HG03432 (cell line): ENCODE measurements around the gene ELK4.

ENCODE experiments used
- ATAC-seq: cut with Tn5 transposase; IDR thresholded peaks from one replicate; pipeline ENCODE4 v1.9.1; 2021; ENCODE audit warnings: mild to moderate bottlenecking, moderate library complexity; ENCODE audit not compliant: unreplicated experiment

Gene ELK4

DNA sequence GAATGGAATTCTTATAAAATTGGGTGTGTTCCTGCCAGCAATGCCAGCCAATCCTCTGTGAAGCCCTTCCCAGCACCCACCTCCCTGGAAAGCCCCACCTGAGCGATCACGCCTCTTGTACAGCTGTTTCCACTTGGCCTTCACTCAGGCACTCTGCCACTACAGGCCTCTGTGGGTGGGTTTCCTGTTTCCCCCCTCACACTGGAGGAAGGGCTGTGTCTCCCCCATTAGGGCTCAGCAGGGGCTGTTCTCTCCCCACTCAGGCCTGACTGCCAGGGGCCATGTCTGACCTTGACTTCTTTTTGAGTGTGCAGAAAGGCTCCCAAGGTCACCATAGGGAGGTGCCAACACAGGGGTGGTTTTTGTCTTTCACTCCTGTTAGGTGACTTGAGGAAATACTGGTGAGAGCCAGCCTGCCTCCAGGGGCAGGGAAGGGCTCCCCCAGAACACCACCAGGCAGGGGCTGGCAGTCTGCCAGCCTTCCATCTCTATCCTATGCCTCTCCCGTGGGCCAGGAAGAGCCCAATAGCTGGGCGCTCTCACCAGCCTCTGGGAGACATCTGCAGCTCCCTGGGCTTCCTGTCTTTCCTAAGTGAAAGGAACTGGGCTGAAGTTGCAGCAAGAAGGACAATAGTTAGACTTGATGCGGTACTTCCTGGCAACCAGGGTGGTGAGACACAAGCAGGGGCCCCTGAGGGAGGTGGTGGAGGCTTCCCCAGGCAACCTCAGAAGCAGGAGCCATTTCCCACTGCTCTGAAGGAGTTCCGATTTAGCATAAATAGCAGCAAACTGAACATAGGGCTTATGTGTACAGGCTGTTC is 49.1 kb downstream of the ELK4 start:
- no peak for ATAC-seq

- no peak for ATAC-seq
Observed at GRCh38 chr1:205582046-205582445, 49.8 kb downstream of the ELK4 start.

GRCh38 chr1:205581321-205581980 is 50.4 kb downstream of the ELK4 start:
- no peak for ATAC-seq

DNA sequence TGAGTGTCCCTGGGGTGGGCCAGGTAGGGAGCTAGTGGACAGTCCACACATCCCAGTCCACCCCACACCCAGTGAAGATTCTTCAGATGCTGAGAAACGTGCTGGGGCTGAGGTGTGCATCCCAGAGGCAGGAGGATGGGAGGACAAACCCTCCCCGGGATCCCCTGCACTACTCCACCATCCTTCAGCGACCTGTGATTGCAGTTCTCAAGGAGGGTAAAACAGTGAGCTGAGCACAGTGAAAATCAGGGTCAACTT is 51.0 kb downstream of the ELK4 start:
- no peak for ATAC-seq

- ATAC-seq, result no peak
Observed at GRCh38 chr1:205580140-205580922, 51.5 kb downstream of the ELK4 start.

GRCh38 chr1:205579711-205580110 is 52.1 kb downstream of the ELK4 start:
- no peak for ATAC-seq

DNA sequence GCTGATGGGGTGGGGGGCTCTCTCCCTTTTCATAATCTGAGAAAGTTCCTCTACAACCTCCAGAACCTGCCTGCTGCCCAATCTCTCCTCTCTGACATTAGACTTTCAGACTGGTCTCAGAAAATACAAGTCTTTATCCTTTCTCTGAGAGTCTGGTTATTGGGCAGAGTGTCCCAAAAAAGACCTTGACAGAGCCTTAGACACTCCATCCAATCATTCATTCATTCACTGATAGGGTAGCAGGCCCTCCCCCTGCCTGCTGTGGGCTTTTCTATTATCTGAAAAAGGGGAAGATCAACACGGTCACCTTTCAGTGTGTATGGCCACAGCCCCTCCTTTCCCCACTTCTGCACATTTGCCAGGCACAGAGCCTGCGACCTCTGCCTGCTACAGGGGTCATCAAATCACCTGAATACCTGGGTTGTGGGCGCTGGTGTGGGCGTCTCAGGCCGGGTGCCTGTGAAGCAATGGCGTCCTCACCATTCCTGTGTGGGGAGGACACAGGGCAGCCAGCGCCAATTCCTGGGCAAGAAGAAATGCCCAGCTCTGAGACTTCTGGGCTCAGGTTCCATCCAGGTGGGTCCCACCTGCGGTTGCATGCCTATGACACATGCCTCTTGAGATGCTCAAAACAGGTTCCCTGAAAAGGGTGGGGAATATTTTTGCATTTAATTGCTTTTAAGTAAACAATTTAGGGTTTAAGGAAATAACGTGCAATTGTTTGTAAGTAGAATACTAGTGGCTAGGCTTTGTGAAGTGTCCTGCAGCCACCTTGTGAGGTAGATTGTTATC is 52.8 kb downstream of the ELK4 start:
- no peak for ATAC-seq

DNA sequence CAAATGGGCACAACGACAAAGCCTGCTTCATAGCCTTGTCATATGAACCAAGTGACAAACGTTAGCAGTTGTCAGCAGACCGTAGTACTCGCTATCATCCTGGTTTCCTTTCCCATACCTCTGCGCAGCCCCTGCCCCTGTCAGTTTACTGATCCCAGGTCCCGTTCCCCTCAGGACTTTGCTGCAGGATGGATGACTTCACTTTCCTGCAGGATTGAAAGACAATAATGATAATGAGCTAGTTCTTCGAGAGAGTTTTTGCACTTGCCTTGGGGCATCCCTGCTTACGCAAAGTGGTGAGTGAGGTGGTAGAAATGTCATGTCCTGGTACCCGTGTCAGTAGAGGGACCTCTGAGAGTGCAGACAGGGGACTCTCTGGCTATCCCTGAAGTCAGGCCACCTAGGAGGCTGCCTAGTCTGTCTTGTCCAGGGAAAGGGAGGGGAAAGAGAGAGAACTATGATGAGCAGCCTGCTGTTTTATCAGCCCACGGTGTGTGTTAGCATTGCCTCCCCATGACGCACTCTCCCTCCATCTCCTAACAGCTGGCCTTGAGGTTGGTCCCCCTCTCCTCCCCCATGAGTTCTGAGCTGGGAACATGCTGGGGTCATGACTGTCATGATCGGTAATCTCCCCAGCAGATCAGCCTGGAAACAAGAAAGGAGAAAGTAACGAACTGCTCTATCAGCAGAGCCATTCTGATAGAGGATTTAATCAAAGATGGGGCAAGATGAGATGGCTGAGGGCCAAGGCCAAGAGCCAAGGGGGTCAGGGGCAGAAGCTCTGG is 53.7 kb downstream of the ELK4 start:
- ATAC-seq, result no peak

DNA sequence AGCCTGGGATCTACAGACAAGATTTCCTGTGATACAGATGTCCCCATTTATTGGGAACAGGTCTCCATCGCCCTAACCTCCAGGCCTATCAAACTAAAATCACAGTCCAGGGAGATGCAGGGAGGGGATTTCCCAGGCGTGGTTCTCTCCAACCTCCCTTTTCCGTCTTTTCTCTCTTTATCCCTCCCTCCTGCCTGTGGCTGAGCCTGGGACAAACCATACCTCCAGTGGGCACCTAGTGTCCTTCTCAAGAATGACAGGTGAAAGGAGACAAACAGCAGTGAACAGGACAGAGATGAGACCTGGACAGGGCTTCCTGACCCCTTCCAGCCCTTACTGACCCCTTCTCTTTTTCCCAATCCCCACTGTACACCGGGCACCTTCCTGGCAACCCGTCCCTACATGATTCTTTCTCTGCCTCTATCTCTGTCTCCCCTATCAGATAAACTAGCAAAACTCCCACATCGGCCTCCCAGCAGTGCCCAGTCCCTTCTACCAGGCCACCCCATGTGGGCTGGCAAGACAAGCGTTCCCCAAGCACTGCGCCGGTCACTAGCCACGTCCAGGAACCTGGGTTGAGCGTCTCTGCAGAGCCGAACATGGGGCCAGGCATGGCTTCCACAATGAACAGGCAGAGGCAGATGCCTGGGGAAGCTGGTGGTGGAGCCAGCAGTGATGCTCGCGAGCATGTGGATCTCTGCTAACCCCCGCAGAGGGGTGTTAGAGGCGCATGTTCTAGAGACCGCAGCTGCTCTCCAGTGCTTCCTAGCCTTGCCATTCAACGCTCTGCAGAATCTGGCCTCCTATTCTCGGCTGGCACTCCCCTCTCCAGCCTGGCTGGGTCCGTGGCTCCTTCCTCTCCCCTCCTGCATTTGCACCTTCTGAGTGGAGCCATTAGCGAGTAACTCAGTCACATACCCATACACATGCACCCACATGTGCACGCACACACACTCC is 54.7 kb downstream of the ELK4 start:
- ATAC-seq, result no peak

DNA sequence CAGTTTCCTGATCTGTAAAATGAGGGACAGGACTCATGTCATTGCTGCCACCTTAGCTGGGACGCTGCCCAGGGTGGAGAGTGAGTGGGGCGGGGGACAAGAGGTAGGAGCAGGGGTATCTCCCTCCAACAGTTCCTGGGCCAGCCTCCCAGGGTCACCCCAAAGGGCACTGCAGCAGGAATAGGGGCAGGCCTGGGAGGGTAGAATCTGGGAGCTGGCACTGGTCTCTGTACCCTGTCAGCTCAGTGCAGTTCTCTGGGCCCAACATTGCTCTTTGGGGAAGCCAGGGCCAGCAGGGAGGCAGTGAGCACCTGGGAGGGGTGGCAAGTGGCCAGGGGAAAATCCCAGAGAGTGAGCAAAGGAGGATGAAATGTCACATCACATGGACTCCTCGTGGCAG is 55.8 kb downstream of the ELK4 start:
- no peak for ATAC-seq

DNA sequence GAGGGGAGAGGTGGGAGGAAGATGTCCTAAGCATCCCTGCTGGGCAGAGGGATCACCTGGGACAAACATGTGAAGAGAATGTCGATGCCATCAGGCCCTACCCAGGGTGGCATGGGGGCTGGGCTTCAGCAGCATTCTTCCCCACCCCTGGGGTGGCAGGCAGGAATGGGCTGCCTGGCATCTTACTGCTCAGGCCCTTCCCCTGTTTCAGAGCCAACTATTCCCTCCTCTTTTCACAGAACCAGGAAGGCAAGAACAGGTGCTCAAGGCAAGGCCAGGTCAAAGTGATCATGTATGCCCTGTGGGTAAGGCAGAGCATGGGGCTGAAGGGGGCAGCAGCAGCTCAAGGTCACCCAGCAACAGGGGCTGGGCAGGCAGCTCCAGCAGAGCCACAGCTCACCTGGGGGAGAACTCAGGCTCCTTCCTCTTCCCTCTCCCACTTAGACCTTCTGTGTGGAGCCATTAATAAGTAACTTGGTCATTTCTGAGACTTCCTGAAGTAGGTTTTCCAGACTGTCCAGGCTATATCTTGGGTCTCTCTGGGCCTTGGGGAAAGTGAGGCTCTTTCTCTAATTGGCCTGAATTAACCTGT is 56.4 kb downstream of the ELK4 start:
- no peak for ATAC-seq

GRCh38 chr1:205572421-205572820 is 59.4 kb downstream of the ELK4 start:
- ATAC-seq, result no peak

DNA sequence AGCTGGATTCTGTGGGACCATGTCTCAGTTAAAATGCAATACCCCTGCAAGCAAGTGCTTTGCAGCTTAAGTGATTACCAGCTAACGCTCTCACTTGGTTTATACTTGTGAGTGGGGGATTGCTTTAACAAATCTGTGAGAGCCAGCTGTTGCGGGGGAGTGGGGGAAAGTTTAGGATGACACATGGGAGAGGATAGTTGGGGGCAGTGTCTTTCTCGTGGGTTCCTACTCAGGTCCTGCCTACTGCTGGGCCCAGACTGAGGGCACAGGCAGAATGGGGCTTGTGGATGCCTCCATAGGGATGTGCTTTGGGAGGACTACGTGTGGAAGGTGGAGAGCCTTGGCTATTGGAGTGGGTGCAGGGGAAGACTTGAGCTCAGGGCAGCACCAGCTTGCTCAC is 60.1 kb downstream of the ELK4 start:
- ATAC-seq, result no peak

GRCh38 chr1:205570796-205571537 is 60.8 kb downstream of the ELK4 start:
- no peak for ATAC-seq

- no peak for ATAC-seq
Observed at GRCh38 chr1:205570173-205570501, 61.7 kb downstream of the ELK4 start.

DNA sequence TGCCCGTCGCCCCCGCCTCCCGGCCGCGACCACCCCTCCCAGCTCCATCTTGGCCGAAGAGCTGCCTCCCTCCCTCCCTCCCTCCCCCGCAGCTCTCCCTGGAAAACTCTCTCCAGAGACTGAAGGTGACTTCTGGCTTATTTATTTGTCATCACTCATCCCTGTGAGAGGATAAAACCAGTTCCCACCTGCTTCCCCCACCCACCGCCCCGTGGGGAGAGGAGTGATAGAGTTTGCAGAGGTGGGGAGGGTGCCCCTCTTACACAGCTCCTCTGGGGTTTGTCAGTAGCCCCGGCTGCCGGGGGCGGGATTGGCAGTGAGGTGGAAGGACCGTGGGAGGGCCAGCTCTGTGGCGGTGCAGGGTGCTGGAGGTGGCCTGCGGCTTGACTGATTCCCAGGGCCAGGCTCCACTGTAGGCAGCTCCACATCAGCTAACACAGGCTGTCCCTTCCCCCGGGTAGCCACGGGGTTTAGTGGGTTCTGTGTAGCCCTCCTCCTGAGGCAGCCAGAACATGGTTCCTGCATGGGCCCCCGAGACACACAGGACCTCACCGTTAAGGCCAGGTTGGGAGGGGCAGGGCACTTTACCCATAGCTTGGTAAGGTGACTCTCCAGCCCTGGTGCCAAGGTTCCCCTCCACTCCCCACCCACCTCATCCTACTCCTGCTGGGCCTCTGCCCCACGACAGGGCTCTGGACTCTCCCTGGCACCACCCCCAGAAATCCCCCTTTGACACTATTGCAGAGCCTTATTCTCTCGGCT is 62.2 kb downstream of the ELK4 start:
- ATAC-seq, result no peak

DNA sequence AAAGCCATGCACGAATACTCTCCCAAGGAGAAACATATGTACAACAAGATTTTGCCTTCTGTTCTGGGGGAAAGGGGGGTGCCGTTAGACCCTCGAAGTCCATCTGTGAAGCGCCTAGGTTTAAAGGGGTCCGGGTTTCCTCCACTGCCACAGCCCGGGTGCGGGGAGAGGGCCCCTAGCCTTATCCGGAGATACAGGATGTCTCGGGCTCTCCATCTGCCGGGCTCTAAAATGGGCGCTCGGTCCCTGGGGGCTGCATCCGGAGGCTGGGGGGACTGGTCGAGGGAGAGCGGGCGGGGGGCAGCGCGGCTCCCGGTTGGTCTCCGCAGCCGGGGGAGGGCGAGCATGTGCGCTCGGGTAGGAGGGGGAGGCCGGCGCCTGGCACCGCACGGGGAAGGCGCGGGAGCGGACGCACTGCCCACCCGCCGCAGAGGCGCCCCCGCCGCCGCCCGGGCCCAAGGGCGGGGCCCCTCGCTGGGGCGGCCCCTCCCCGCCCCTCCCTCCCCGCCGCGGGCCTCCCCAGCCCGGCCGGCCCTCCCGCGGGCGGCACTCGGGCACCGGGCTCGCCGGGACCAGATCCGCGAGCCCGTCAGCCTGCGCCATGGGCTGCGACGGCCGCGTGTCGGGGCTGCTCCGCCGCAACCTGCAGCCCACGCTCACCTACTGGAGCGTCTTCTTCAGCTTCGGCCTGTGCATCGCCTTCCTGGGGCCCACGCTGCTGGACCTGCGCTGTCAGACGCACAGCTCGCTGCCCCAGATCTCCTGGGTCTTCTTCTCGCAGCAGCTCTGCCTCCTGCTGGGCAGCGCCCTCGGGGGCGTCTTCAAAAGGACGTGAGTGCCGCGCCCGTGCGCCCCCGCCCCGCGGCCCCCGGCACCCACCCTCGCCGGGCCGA is 63.1 kb downstream of the ELK4 start:
- ATAC-seq, result no peak
